ENCODE results near the gene HLA-DQA1.

DNA sequence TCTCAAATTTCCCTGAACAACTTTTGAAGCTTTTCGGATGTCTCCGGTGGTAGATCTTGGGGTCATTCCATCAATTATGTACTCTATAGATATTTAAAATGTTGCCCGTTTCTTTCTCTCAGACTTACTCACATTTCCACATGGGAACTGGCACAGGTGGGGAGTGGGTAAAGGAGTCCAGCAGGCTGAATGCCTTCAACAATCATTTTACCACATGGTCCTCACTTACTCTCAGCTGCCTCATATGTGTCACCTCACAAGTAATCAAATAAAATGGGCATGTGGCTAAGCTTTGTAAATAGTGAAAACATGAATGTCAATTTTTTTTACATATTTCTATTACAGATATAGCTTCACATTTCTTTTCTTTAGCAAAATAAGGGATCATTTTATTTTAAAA, 677 bp downstream of the HLA-DQA1 start:
- TF ChIP-seq POLR2A (IDR thresholded peaks at IDR 0.05; ENCODE audit: low read depth, low read length) (no peak; the same call in 1 of the 2 replicates), POLR2AphosphoS5 (IDR thresholded peaks at IDR 0.05; ENCODE audit: low read depth, low read length) (no peak; the same call in 1 of the 2 replicates), SPI1 (IDR thresholded peaks at IDR 0.05; ENCODE audit: low read depth, low read length) (no peak), PAX5 (IDR thresholded peaks at IDR 0.05; ENCODE audit: insufficient read depth, low read length, severe bottlenecking) (no peak), TAF1 (IDR thresholded peaks at IDR 0.05; ENCODE audit: low read depth, low read length) (no peak), POU2F2 (IDR thresholded peaks at IDR 0.05; ENCODE audit: low read depth, low read length) (no peak)
